Panc1 (cell line): ENCODE data around the gene CLDN4.

Experiments used
- POLR2AphosphoS5 ChIP-seq: IDR thresholded peaks from 2 replicates; pipeline ENCODE4 v1.6.1; 2012; ENCODE audit warnings: mild to moderate bottlenecking, low read depth, low read length, moderate library complexity
- SIN3A ChIP-seq: IDR thresholded peaks from 2 replicates; pipeline ENCODE4 v1.6.1; 2012; ENCODE audit warnings: low read depth, mild to moderate bottlenecking, low read length, moderate library complexity, borderline replicate concordance; ENCODE audit not compliant: insufficient read depth
- TCF7L2 ChIP-seq: IDR thresholded peaks from 2 replicates; pipeline ENCODE4 v1.6.1; 2011; ENCODE audit warnings: mild to moderate bottlenecking, low read depth, low read length, inconsistent platforms
- TF ChIP-seq, protein P1 (sequence below): fragments of 450-650 bp; IDR thresholded peaks from 2 replicates; pipeline ENCODE4 v1.5.1; 2017; ENCODE audit warnings: mild to moderate bottlenecking
- TF ChIP-seq, protein P2 (sequence below), 2 experiments: IDR thresholded peaks; 2 replicates each; pipeline ENCODE4 v1.6.1; 2011 to 2012; ENCODE audit warnings: low read depth in 2 of 2, control low read depth in 1 of 2, low read length in 1 of 2, mild to moderate bottlenecking in 1 of 2, moderate library complexity in 1 of 2; ENCODE audit not compliant: insufficient read depth in 1 of 2

DNA sequence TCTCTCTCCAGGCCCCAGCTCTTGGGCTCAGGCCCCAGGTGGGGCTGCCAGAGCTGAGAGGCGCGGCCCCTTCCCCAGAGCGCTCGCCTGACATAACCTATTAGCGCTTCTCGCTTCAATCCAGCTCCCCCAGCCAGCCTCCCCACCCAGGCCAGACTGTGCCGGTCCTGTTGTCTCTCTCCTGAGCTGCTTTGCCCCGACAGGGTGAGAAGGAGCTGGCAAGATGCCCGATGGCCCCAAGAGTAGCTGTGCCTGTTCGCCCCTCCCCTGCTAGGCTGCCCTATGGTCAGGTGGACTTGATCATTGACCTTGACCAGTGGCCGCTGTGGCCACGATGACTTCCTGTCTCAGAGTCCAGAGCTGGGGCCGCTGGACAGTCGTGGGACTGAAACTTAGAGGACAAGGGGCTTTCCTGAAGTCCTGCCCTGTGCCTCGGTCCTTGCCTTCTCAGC, 39.3 kb downstream of the CLDN4 start:
- TF ChIP-seq, protein P1, sequence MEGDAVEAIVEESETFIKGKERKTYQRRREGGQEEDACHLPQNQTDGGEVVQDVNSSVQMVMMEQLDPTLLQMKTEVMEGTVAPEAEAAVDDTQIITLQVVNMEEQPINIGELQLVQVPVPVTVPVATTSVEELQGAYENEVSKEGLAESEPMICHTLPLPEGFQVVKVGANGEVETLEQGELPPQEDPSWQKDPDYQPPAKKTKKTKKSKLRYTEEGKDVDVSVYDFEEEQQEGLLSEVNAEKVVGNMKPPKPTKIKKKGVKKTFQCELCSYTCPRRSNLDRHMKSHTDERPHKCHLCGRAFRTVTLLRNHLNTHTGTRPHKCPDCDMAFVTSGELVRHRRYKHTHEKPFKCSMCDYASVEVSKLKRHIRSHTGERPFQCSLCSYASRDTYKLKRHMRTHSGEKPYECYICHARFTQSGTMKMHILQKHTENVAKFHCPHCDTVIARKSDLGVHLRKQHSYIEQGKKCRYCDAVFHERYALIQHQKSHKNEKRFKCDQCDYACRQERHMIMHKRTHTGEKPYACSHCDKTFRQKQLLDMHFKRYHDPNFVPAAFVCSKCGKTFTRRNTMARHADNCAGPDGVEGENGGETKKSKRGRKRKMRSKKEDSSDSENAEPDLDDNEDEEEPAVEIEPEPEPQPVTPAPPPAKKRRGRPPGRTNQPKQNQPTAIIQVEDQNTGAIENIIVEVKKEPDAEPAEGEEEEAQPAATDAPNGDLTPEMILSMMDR = no peak
- TF ChIP-seq POLR2AphosphoS5 (no peak), SIN3A (no peak), TCF7L2 (no peak)
- TF ChIP-seq, protein P2, sequence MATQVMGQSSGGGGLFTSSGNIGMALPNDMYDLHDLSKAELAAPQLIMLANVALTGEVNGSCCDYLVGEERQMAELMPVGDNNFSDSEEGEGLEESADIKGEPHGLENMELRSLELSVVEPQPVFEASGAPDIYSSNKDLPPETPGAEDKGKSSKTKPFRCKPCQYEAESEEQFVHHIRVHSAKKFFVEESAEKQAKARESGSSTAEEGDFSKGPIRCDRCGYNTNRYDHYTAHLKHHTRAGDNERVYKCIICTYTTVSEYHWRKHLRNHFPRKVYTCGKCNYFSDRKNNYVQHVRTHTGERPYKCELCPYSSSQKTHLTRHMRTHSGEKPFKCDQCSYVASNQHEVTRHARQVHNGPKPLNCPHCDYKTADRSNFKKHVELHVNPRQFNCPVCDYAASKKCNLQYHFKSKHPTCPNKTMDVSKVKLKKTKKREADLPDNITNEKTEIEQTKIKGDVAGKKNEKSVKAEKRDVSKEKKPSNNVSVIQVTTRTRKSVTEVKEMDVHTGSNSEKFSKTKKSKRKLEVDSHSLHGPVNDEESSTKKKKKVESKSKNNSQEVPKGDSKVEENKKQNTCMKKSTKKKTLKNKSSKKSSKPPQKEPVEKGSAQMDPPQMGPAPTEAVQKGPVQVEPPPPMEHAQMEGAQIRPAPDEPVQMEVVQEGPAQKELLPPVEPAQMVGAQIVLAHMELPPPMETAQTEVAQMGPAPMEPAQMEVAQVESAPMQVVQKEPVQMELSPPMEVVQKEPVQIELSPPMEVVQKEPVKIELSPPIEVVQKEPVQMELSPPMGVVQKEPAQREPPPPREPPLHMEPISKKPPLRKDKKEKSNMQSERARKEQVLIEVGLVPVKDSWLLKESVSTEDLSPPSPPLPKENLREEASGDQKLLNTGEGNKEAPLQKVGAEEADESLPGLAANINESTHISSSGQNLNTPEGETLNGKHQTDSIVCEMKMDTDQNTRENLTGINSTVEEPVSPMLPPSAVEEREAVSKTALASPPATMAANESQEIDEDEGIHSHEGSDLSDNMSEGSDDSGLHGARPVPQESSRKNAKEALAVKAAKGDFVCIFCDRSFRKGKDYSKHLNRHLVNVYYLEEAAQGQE (IDR thresholded peaks at IDR 0.05; ENCODE audit: insufficient read depth in 1 of 2, low read depth in 2 of 2, low read length in 1 of 2) = no peak
